Measurements from ENCODE around the gene CIC. TPM values are rescaled to one million over a fixed set of nuclear protein-coding genes. Genes with fewer than 3 reads are reported as not detected.
A peak's percentile ranks its signal among the peaks of the same experiment; 100 is the strongest.

The CIC gene
- total RNA-seq, 4 donors from 2014 or later, result 31.4 to 69.4 (median 49.0) TPM

DNA sequence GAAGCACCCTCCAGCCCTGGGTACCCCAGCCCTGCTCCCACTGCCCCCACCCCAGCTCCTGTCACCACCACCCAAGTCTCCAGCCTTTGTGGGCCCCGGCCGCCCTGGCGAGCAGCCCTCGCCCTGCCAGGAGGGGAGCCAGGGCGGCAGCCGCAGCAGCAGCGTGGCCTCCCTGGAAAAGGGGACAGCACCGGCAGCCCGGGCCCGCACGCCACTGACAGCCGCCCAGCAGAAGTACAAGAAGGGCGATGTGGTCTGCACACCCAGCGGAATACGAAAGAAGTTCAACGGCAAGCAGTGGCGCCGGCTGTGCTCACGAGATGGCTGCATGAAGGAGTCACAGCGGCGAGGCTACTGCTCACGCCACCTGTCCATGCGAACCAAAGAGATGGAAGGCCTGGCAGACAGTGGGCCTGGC is 3.9 kb downstream of the CIC start:
- peak overlapping the region in 1 of 4 donors; percentile 13 for H3K27ac ChIP-seq
- no peak for ATAC-seq

DNA sequence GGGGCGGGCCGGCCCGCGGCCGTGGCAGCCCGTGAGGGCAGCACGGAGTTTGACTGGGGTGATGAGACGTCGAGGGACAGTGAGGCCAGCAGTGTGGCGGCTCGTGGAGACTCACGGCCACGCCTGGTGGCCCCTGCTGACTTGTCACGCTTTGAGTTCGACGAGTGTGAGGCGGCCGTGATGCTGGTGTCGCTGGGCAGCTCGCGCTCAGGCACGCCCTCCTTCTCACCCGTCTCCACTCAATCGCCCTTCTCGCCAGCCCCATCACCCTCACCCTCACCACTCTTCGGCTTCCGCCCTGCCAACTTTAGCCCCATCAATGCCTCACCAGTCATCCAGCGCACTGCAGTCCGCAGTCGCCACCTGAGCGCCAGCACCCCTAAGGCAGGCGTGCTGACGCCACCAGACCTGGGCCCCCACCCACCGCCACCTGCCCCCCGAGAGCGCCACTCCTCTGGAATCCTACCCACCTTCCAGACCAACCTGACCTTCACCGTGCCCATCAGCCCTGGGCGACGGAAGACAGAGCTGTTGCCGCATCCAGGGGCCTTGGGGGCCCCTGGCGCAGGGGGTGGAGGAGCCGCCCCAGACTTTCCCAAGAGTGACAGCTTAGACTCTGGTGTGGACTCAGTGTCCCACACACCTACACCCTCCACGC is 4.5 kb downstream of the CIC start:
- no peak for ATAC-seq
- Histone ChIP-seq H3K27ac (peak overlapping the region in 1 of 4 donors; percentile 99), H3K36me3 (peaks cover 0 to 46% of the 10 kb centered on the region in 2 donors)

More for the DNA sequence above, 3.9 kb downstream of the CIC start:
- WGBS, 2 donors (ENCODE audit: low coverage in 1 of 2), result no CpG with 5 or more reads among the region's 23 CpGs
- peaks cover 0 to 84% (median 38%) of the 10 kb centered on the region in 3 donors for H3K4me1 ChIP-seq
- H3K36me3 ChIP-seq, result peaks cover 0 to 46% of the 10 kb centered on the region in 2 donors
- TF ChIP-seq, protein P1, sequence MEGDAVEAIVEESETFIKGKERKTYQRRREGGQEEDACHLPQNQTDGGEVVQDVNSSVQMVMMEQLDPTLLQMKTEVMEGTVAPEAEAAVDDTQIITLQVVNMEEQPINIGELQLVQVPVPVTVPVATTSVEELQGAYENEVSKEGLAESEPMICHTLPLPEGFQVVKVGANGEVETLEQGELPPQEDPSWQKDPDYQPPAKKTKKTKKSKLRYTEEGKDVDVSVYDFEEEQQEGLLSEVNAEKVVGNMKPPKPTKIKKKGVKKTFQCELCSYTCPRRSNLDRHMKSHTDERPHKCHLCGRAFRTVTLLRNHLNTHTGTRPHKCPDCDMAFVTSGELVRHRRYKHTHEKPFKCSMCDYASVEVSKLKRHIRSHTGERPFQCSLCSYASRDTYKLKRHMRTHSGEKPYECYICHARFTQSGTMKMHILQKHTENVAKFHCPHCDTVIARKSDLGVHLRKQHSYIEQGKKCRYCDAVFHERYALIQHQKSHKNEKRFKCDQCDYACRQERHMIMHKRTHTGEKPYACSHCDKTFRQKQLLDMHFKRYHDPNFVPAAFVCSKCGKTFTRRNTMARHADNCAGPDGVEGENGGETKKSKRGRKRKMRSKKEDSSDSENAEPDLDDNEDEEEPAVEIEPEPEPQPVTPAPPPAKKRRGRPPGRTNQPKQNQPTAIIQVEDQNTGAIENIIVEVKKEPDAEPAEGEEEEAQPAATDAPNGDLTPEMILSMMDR (IDR thresholded peaks at IDR 0.05), result no peak
- TF ChIP-seq POLR2A (IDR thresholded peaks at IDR 0.05), result no peak
- TF ChIP-seq EP300 (IDR thresholded peaks at IDR 0.05), result no peak
- no peak for TF ChIP-seq POLR2AphosphoS5 (IDR thresholded peaks at IDR 0.05)
- no peak overlapping the region for H3K4me3 ChIP-seq
- no peaks in the 10 kb centered on the region for H3K27me3 ChIP-seq
- H3K9me3 ChIP-seq, result no peaks in the 10 kb centered on the region

GRCh38 chr19:42274065-42274682 is 5.1 kb downstream of the CIC start:
- no peak for TF ChIP-seq POLR2AphosphoS5 (IDR thresholded peaks at IDR 0.05)
- no peak for ATAC-seq
- Histone ChIP-seq H3K36me3 (peaks cover 0 to 46% of the 10 kb centered on the region in 2 donors), H3K4me3 (no peak overlapping the region), H3K9me3 (no peaks in the 10 kb centered on the region), H3K27ac (peak overlapping the region in 2 of 4 donors; percentile 98 to 99), H3K27me3 (no peaks in the 10 kb centered on the region), H3K4me1 (peaks cover 0 to 96% (median 50%) of the 10 kb centered on the region in 3 donors)
- WGBS, 2 donors (ENCODE audit: low coverage in 1 of 2), result 100% methylated on average over 2 of the region's 22 CpGs; no CpG with 5 or more reads in 1 of the 2 donors

More for the DNA sequence above, 4.5 kb downstream of the CIC start:
- WGBS, 2 donors (ENCODE audit: low coverage in 1 of 2), result 90% methylated on average over 13 of the region's 43 CpGs; no CpG with 5 or more reads in 1 of the 2 donors
- H3K9me3 ChIP-seq, result no peaks in the 10 kb centered on the region
- peaks cover 0 to 90% (median 43%) of the 10 kb centered on the region in 3 donors for H3K4me1 ChIP-seq
- no peak for TF ChIP-seq POLR2A (IDR thresholded peaks at IDR 0.05)
- no peak for TF ChIP-seq POLR2AphosphoS5 (IDR thresholded peaks at IDR 0.05)
- TF ChIP-seq EP300 (IDR thresholded peaks at IDR 0.05), result no peak
- TF ChIP-seq, protein P1 (IDR thresholded peaks at IDR 0.05), result no peak
- H3K27me3 ChIP-seq, result no peaks in the 10 kb centered on the region
- no peak overlapping the region for H3K4me3 ChIP-seq

DNA sequence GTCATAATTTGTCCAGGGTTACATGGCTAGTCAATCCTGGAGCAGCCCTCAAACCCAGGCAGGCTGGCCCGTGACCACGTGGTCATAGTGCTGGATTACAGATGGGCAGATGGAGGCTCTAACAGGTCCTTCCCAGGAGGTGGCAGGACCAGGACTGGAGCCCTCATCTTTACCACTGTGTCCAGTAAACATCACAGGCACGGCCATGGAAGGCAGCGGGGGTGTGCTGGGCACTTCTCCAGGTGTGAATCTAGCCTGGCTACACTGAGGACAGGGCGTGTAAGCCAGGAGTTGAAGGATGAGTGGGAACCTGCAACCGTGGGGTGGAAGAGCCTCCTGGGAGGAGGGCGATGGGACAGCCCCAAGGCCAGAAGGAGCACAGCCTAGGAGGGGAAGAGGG is 6.1 kb downstream of the CIC start:
- TF ChIP-seq EP300 (IDR thresholded peaks at IDR 0.05) (no peak), POLR2AphosphoS5 (IDR thresholded peaks at IDR 0.05) (no peak), POLR2A (IDR thresholded peaks at IDR 0.05) (no peak)
- TF ChIP-seq, protein P1 (IDR thresholded peaks at IDR 0.05), result no peak
- H3K4me3 ChIP-seq, result no peak overlapping the region
- 68% methylated on average over 4 of the region's 7 CpGs; no CpG with 5 or more reads in 1 of the 2 donors for WGBS, 2 donors (ENCODE audit: low coverage in 1 of 2)
- H3K9me3 ChIP-seq, result no peaks in the 10 kb centered on the region
- H3K27ac ChIP-seq, result peak overlapping the region in 3 of 4 donors; percentile 56 to 99 (median 98)
- H3K27me3 ChIP-seq, result no peaks in the 10 kb centered on the region
- ATAC-seq, result no peak
- peaks cover 0 to 100% (median 50%) of the 10 kb centered on the region in 3 donors for H3K4me1 ChIP-seq
- H3K36me3 ChIP-seq, result peaks cover 0 to 46% of the 10 kb centered on the region in 2 donors

DNA sequence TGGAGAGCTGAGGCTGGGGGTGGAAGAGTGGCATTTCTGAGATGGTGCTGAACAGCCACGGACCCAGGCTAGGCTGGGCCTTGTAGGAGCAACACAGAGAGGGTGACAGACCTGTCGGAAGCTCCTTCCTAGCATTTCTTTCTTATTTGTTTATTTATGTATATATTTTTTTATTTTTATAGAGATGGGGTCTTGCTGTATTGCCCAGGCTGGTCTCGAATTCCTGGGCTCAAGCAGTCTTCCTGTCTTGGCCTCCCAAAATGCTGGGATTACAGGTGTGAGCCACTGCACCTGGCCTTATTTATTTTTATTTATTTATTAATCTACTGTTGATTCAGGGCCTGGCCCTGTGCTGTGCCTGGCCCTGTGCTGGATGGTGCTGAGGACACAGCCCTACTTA is 6.5 kb downstream of the CIC start:
- Histone ChIP-seq H3K4me3 (no peak overlapping the region), H3K36me3 (peaks cover 0 to 46% of the 10 kb centered on the region in 2 donors), H3K4me1 (peaks cover 0 to 98% (median 48%) of the 10 kb centered on the region in 3 donors), H3K9me3 (no peaks in the 10 kb centered on the region), H3K27ac (peak overlapping the region in 3 of 4 donors; percentile 56 to 99 (median 98)), H3K27me3 (no peaks in the 10 kb centered on the region)
- ATAC-seq, result no peak
- TF ChIP-seq, protein P1 (IDR thresholded peaks at IDR 0.05), result no peak
- TF ChIP-seq EP300 (IDR thresholded peaks at IDR 0.05), result no peak
- no peak for TF ChIP-seq POLR2A (IDR thresholded peaks at IDR 0.05)
- TF ChIP-seq POLR2AphosphoS5 (IDR thresholded peaks at IDR 0.05), result no peak
- 57 to 87% methylated on average over 1 to 3 of the region's 3 CpGs for WGBS, 2 donors (ENCODE audit: low coverage in 1 of 2)
